GM12873 (cell line): Measurements from ENCODE around the gene RPP14.

Experiments used
- CTCF ChIP-seq: IDR thresholded peaks from 2 replicates; pipeline ENCODE4 v1.5.1; 2012; ENCODE audit warnings: low read depth, mild to moderate bottlenecking, moderate library complexity, low read length, control low read depth; ENCODE audit not compliant: insufficient read depth; ENCODE audit errors: missing control alignments

Gene RPP14

GRCh38 chr3:58349792-58350626, 44.0 kb downstream of the RPP14 start:
- TF ChIP-seq CTCF = no peak

- TF ChIP-seq CTCF = no peak
Measured at GRCh38 chr3:58350627-58351013, 44.6 kb downstream of the RPP14 start.

GRCh38 chr3:58351920-58352319, 45.9 kb downstream of the RPP14 start:
- TF ChIP-seq CTCF = no peak

- TF ChIP-seq CTCF = no peak
Measured at GRCh38 chr3:58352626-58353025, 46.6 kb downstream of the RPP14 start.

GRCh38 chr3:58353722-58354553, 47.9 kb downstream of the RPP14 start:
- TF ChIP-seq CTCF = no peak

- no peak for TF ChIP-seq CTCF
Measured at GRCh38 chr3:58355179-58355578, 49.1 kb downstream of the RPP14 start.

- TF ChIP-seq CTCF = no peak
Measured at GRCh38 chr3:58356054-58356453, 50.0 kb downstream of the RPP14 start.
